Prostate gland (tissue), 2 donors: Measurements from ENCODE around the gene GRHL1. TPM values are rescaled to one million over a fixed set of nuclear protein-coding genes. Genes with fewer than 3 reads are reported as not detected.

Experiments used
- DNase-seq: peaks from one replicate; pipeline ENCODE4 v3.0.0-alpha.2; 2019; ENCODE audit warnings: low spot score
- H3K27ac ChIP-seq, 2 donors: fragments of 200-600 bp; sonication (generic); 2 replicates each; pipeline ENCODE4 v1.5.1; 2017 to 2019
- H3K27me3 ChIP-seq: fragments of 200-600 bp; sonication (generic); replicated peaks from 2 replicates; pipeline ENCODE4 v1.5.1; 2019; ENCODE audit not compliant: insufficient read depth
- H3K36me3 ChIP-seq, 2 donors: fragments of 200-600 bp; sonication (generic); 1 replicate in 1 of 2; 2 replicates in 1 of 2; pipeline versions ENCODE4 v1.5.1 to v1.8.1; 2017 to 2019
- H3K4me1 ChIP-seq: fragments of 200-600 bp; sonication (generic); replicated peaks from 2 replicates; pipeline ENCODE4 v1.5.1; 2019
- H3K4me3 ChIP-seq, 2 donors: fragments of 200-600 bp; sonication (generic); 2 replicates each; pipeline ENCODE4 v1.5.1; 2017 to 2019
- H3K9me3 ChIP-seq: fragments of 200-600 bp; sonication (generic); 2 replicates; pipeline ENCODE4 v1.5.1; 2017
- CTCF ChIP-seq, 4 experiments: fragments of 200-600 bp in 2 of 4; fragments of 450-650 bp in 2 of 4; sonication (generic) in 2 of 4; IDR thresholded peaks; 1 replicate in 3 of 4; 2 replicates in 1 of 4; pipeline ENCODE4 v1.5.1; 2016 to 2019; ENCODE audit warnings: antibody characterized with exemption in 4 of 4, mild to moderate bottlenecking in 2 of 4, moderate library complexity in 2 of 4
- POLR2A ChIP-seq: fragments of 450-650 bp; IDR thresholded peaks from one replicate; pipeline ENCODE4 v1.6.1; 2016; ENCODE audit warnings: antibody characterized with exemption, mild to moderate bottlenecking
- POLR2AphosphoS5 ChIP-seq: sonication (generic); formaldehyde crosslinking; IDR thresholded peaks from one replicate; pipeline ENCODE4 v1.6.1; 2017; ENCODE audit warnings: antibody characterized with exemption
- WGBS: methylation state at CpG from one replicate; pipeline ENCODE4 v1.1.5; 2018; 5-methylcytosine and 5-hydroxymethylcytosine counted together
- intact Hi-C: fragments of 100-400 bp; cut with DNase I; formaldehyde crosslinking; loops from one replicate; pipeline ENCODE4 v1.14.2; 2022
- total RNA-seq, 2 donors: library from RNA; depleted of rRNA; stranded (reverse); fragments of >200 nt; gene quantifications; one replicate each; pipeline ENCODE4 v1.1.0, GENCODE V29; 2016

The GRHL1 gene
- total RNA-seq, 2 donors from 2014 or later: 25.7 to 31.8 TPM

DNA sequence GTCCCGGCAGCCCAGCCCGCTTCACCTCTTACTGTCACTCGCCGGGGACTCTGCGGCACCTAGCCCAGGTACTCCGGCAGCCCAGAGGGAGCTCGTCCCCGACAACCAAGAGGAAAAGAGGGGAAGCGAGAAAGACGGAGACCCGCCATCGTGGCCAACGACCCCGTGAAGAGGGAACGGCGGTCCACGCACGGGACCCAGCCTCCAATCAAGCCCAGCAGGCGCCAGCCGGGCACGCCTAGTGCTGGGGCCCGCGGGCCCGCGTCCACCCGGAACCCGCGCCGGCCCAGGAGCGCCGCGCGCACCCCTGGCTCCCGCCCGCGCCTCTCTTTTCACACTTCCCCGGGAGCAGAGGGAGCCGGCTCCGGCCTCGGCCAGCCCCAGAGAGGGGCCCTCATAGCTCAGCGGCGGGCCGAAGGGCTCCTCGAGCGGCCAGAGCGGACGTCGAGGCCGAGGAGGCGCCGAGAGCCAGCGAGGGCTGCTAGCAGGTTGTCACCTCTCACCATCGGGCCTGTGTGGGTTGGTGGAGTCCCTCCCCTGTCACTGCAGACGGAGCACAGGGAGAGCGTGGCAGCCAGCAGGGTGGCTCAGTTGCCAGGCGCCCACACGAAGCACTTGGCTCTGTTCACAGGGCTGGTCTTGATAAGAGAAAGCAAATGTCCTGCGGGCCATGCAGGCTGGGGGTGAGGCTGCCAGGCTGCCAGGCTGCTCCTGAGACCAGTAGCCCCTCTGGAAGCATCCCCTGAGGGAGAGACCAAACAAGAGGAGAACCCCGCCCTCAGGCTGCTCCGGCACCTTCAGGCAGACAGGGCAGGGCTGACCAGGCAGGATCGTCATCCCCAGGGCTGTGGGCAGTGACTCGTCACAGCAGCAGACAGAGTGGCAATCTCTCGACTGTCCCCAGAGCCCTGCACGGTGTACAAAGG, 55.0 kb downstream of the GRHL1 start:
- WGBS: 57% methylated on average over 47 of the region's 64 CpGs
- no peak for TF ChIP-seq POLR2A
- TF ChIP-seq CTCF (IDR thresholded peaks at IDR 0.05): no peak
- no peak for TF ChIP-seq POLR2AphosphoS5
- no peaks in the 10 kb centered on the region for H3K9me3 ChIP-seq
- no peaks in the 10 kb centered on the region for H3K27me3 ChIP-seq
- H3K36me3 ChIP-seq: no peaks in the 10 kb centered on the region
- H3K4me3 ChIP-seq: no peak overlapping the region
- intact Hi-C loops: no loop called here
- H3K27ac ChIP-seq: no peak overlapping the region
- no peaks in the 10 kb centered on the region for H3K4me1 ChIP-seq
- DNase-seq: no peak

GRCh38 chr2:10007435-10007834, 55.9 kb downstream of the GRHL1 start:
- no peak for TF ChIP-seq CTCF (IDR thresholded peaks at IDR 0.05)
- intact Hi-C loops: no loop called here
- H3K9me3 ChIP-seq: no peaks in the 10 kb centered on the region
- no peak overlapping the region for H3K4me3 ChIP-seq
- no peak overlapping the region for H3K27ac ChIP-seq
- H3K36me3 ChIP-seq: no peaks in the 10 kb centered on the region
- no peaks in the 10 kb centered on the region for H3K27me3 ChIP-seq
- H3K4me1 ChIP-seq: no peaks in the 10 kb centered on the region
- DNase-seq: no peak
- WGBS: 79% methylated on average over 9 of the region's 9 CpGs

- Histone ChIP-seq H3K4me3 (no peak overlapping the region), H3K9me3 (no peaks in the 10 kb centered on the region), H3K36me3 (no peaks in the 10 kb centered on the region), H3K27ac (no peak overlapping the region), H3K27me3 (no peaks in the 10 kb centered on the region), H3K4me1 (no peaks in the 10 kb centered on the region)
- no peak for DNase-seq
- intact Hi-C loops: no loop called here
- WGBS: 87% methylated on average over 22 of the region's 22 CpGs
- TF ChIP-seq CTCF (IDR thresholded peaks at IDR 0.05): no peak
- no peak for TF ChIP-seq POLR2AphosphoS5
- no peak for TF ChIP-seq POLR2A
Observed at GRCh38 chr2:10007921-10008808, 56.7 kb downstream of the GRHL1 start.

- DNase-seq: no peak
- no peaks in the 10 kb centered on the region for H3K9me3 ChIP-seq
- H3K27me3 ChIP-seq: no peaks in the 10 kb centered on the region
- TF ChIP-seq POLR2A (no peak), CTCF (IDR thresholded peaks at IDR 0.05) (no peak), POLR2AphosphoS5 (no peak)
- H3K4me3 ChIP-seq: no peak overlapping the region
- WGBS: 95% methylated on average over 9 of the region's 9 CpGs
- intact Hi-C loops: no loop called here
- H3K27ac ChIP-seq: no peak overlapping the region
- no peaks in the 10 kb centered on the region for H3K4me1 ChIP-seq
- no peaks in the 10 kb centered on the region for H3K36me3 ChIP-seq
Observed at GRCh38 chr2:10008809-10009176, 57.3 kb downstream of the GRHL1 start.
